T47D (cell line): ENCODE measurements around the gene RACGAP1.

Experiments used
- DNase-seq, 2 experiments: peaks; one replicate each; pipeline versions ENCODE4 v3.0.0 to v3.0.0-alpha.2; 2011 to 2012; ENCODE audit warnings: low read depth in 1 of 2, low spot score in 1 of 2
- JUND ChIP-seq: IDR thresholded peaks from 2 replicates; pipeline ENCODE4 v1.6.1; 2012; ENCODE audit warnings: low read depth
- in situ Hi-C: cut with HindIII; loops from 2 replicates; pipeline ENCODE4 v1.10.0; 2016; ENCODE audit warnings: low sequenced_read_pairs, low pct_unique_long_range_greater_than_20kb

RACGAP1 gene

DNA sequence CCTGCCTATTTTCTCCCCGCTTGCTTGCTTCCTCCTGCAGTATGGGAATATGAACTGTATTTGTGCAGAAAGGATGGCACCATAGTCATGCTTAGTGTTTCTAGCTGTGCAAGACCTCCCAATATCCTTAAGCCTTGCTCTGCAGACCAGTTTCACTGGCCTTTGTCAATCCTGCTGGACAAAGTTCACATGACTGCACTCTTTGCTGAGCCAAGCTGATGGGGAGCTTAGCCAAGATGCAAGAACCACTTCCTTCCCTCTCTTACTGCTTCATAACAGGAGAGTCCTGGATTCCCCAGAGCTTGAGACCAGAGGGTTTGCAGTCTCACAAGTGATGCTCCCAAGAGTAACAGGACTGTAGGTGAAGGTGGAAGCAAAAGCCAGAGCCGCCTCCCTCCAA, 35.9 kb upstream of the RACGAP1 start:
- in situ Hi-C loops, result no loop called here

DNA sequence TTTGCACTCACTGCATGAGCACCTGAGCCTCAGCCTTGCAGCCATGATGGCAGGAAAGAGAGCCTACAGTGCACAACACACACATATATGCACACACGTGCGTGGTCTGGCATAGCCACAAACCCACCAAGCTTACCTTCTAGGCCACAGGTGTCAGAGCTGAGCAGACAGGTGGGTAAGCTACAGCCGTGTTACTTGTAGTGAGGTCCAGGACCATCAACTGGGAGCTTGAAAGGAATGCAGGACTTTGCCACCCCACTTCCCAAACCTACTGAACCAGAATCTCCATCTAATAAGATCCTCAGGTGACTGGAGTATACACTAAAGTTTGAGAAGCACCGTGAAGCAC, 34.8 kb upstream of the RACGAP1 start:
- TF ChIP-seq JUND, result no peak
- DNase-seq, result no peak
- in situ Hi-C loops, result no loop called here

More for the DNA sequence above, 35.9 kb upstream of the RACGAP1 start:
- TF ChIP-seq JUND, result no peak
- no peak for DNase-seq

DNA sequence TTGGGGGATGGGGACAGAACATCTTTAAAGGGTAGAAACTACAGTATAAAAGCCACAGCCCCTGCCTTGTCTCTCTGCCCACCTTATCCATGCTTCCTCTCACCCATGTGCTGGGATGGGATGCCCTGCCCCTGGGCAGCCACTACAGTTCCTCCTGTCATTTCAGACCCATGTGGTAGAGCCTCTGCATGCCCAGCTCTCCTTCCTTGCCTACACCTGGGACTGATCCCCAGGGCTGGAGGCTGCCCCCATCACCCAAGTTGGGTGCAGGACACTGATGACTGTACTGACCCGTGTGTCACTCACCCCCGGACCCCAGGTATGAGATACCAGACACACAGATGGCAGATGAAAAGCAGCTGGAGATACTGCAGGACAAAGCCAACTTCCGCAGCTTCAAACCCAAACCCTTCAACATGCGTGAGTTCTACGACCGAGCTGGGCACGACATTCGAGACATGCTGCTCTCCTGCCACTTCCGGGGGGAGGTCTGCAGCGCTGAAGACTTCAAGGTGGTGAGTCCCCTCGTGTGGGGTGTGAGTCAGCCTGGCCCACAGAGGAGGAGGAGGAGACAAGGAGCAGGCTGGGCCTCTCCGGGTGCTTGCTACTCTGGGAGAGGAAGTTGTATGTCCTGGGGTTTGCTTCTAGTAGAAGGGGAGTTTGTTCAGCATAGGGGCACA, 34.3 kb upstream of the RACGAP1 start:
- no peak for DNase-seq
- TF ChIP-seq JUND, result no peak
- in situ Hi-C loops, result no loop called here

- DNase-seq, result no peak
- in situ Hi-C loops, result no loop called here
- no peak for TF ChIP-seq JUND
These were observed 33.5 kb upstream of the RACGAP1 start for GRCh38 chr12:50058743-50059312.

GRCh38 chr12:50057896-50058670, 32.8 kb upstream of the RACGAP1 start:
- TF ChIP-seq JUND, result no peak
- in situ Hi-C loops, result no loop called here
- DNase-seq, result peak in 1 of 2 experiments; percentile 46

- peak; percentile 86 to 96 for DNase-seq
- TF ChIP-seq JUND, result no peak
- in situ Hi-C loops, result no loop called here
These were observed 31.9 kb upstream of the RACGAP1 start, which contains the start of gene ASIC1 for GRCh38 chr12:50057000-50057841. Gene ASIC1 (plus strand): TSS chr12:50057596. CDS start chr12:50058767, 1,171 bp downstream.

GRCh38 chr12:50056639-50056976, 31.3 kb upstream of the RACGAP1 start:
- no peak for TF ChIP-seq JUND
- in situ Hi-C loops, result no loop called here
- no peak for DNase-seq

GRCh38 chr12:50055831-50056638, 30.7 kb upstream of the RACGAP1 start:
- in situ Hi-C loops, result no loop called here
- no peak for TF ChIP-seq JUND
- peak; percentile 73 to 89 for DNase-seq

DNA sequence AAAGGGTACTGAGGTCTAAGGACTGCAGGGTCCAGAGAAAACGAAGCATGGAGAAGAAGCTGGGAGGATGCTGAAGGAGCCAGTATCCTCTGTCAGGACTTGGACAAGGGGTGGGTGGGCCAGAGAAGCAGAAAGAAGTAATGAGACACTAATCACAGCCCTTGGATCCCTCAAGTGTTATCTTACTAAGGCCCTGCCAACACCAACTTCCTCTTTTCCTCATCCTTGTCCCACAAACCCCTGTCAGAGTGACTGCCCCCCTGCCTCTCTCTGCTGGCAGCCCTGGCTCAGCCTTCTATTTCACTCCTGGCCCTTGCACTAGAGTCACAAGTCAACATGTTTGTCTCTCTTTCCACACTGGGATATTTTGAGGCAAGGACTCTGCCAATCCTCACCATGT, 28.3 kb upstream of the RACGAP1 start:
- in situ Hi-C loops, result no loop called here
- no peak for TF ChIP-seq JUND
- DNase-seq, result no peak

DNA sequence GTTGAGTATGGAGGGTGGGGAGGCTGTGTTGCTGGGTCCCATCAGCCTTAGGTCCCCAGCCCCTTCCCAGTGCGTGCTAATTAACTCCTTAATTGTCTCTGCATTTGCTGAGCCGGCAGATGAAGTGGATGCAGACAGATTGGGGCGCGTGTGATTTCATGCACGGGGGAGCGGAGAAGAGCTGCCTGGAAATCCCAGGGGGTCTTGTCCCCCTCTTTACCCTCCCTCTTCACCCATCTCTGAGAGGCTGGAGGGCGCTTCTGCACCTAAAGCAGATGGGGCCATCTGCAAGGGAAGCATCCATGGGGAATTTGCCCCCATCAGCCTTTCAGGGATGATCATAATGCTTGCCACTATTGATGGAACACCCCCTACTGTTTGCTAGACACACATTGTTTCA, 27.7 kb upstream of the RACGAP1 start:
- DNase-seq, result no peak
- no peak for TF ChIP-seq JUND
- in situ Hi-C loops, result no loop called here

DNA sequence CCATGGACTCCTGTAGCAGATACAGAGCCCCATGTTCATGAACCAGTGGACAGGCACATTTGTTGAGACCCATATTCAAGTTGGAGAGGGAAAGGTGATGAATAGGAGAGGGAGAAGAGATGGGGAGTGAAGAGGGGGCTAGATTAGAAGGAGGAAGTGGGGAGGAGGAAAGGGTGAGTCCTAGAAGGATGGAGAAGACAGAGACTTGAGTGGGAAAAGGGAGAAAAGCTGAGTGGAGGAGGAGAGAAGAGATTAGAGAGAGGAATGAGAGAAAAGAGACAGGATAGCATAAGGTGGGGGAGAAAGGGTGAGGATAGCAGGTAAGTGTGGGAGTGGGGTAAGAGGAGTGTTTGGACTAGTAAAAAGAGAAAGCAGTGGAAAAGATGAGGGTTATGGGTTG, 27.2 kb upstream of the RACGAP1 start:
- DNase-seq, result no peak
- in situ Hi-C loops, result no loop called here
- no peak for TF ChIP-seq JUND

- in situ Hi-C loops, result no loop called here
- TF ChIP-seq JUND, result no peak
- DNase-seq, result no peak
These were observed 26.0 kb upstream of the RACGAP1 start for GRCh38 chr12:50051101-50051806.
